Activated effector memory CD4-positive, alpha-beta T cell treated with anti-CD3 and anti-CD28 coated beads, Interleukin-2, amount 50 U/mL, for 16 hours (primary cell): ENCODE data around the gene KCTD18.

ENCODE experiments used
- DNase-seq: peaks from one replicate; pipeline ENCODE4 v3.0.0-alpha.2; 2020

Gene KCTD18

GRCh38 chr2:200509612-200510433 is at the start of gene KCTD18:
Gene KCTD18, minus strand, starts transcription at chr2:200510068. Its CDS starts 3,052 bp downstream, at chr2:200507016.
- peak; percentile 97 for DNase-seq

DNA sequence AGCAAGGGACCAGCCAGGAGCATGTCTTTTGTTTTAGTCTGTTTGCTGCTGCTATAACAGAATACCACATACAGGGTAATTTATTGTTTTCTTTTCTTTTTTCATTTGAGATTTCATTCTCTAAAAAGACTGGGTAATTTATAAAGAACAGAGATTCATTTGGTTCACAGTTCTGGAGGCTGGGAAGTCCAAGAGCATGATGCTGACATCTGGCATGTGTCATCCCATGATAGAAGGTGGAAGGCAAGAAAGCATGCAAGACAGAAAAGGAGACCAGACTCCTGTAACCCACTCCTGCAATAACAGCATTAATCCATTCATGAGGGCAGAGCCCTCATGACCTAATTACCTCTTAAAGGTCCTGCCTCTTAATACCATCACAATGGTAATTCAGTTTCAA is 30.9 kb upstream of the KCTD18 start:
- DNase-seq: no peak

GRCh38 chr2:200538139-200538538 is 28.3 kb upstream of the KCTD18 start:
- DNase-seq: no peak

GRCh38 chr2:200534572-200534971 is 24.7 kb upstream of the KCTD18 start:
- no peak for DNase-seq

DNA sequence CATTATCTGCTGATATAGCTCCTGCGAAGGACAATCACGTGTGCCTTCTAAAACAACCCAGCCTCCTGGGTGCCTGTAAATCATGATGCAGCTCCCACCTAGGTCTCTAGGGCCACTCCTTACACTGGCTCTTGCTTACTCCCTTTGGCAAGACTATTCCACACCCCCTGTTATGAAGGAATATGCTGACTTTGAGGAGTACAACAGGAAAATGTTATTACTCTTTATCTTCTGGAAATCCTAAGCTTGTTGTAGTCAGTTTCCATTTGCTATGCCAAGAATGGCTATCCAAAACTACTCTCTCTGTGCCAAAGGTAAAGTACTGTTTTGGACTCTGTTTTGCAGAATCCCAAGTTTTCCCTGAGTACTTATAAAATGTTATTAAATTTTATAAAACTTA is 23.9 kb upstream of the KCTD18 start:
- DNase-seq: no peak

GRCh38 chr2:200528228-200528627 is 18.4 kb upstream of the KCTD18 start:
- no peak for DNase-seq

GRCh38 chr2:200525882-200526651 is 16.2 kb upstream of the KCTD18 start, which contains the start of gene SGO2:
Gene SGO2, plus strand, starts transcription at chr2:200526207. Its CDS starts 6,769 bp downstream, at chr2:200532976.
- DNase-seq: peak; percentile 99

GRCh38 chr2:200525551-200525881 is 15.6 kb upstream of the KCTD18 start:
- no peak for DNase-seq

- no peak for DNase-seq
These were observed 15.2 kb upstream of the KCTD18 start for GRCh38 chr2:200525066-200525465.

DNA sequence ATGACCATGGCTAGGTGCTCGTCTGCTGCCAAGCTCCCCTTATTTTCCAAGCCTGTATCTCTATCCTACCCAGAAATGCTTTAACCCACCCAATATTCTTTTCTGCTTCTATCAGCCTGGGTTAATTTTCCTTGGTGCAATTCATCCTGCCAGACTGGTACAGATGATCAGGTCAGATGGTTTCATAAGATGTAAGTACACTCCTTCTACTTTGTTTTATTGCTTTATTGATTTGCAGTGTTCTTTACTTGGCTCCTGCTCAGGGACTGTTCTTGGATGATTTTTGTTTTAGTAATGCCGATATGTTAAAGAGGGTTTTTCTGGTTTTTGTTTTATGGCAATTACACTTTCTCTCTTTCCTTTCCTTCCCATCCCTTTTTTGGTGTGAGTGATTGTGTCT is 13.7 kb upstream of the KCTD18 start:
- DNase-seq: no peak

- no peak for DNase-seq
These were observed 13.3 kb upstream of the KCTD18 start for GRCh38 chr2:200523158-200523557.

- DNase-seq: no peak
These were observed 5.3 kb upstream of the KCTD18 start for GRCh38 chr2:200515155-200515554.

DNA sequence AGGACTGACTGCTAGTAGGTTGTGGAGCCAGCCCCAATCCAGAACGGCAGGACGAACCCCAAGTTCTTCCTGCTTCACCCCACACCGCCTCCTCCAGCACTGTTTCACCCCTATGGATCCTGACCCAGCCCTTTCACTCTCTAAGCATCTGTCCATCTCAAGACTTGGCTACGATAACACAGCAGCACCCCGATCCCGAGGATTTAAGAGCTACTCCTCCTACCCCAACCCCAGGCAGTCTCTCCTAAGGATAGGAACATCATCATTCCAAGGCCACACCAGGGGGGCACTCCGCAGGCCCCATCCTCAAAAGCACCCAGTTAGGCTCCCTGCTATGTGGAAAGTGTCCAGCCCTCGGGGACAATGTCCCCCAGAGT is 645 bp downstream of the KCTD18 start:
- DNase-seq: no peak

- DNase-seq: no peak
These were observed 2.7 kb downstream of the KCTD18 start for GRCh38 chr2:200507179-200507578.

- no peak for DNase-seq
These were observed 3.2 kb downstream of the KCTD18 start for GRCh38 chr2:200506679-200507078.

- no peak for DNase-seq
These were observed 7.7 kb downstream of the KCTD18 start for GRCh38 chr2:200502196-200502595.

DNA sequence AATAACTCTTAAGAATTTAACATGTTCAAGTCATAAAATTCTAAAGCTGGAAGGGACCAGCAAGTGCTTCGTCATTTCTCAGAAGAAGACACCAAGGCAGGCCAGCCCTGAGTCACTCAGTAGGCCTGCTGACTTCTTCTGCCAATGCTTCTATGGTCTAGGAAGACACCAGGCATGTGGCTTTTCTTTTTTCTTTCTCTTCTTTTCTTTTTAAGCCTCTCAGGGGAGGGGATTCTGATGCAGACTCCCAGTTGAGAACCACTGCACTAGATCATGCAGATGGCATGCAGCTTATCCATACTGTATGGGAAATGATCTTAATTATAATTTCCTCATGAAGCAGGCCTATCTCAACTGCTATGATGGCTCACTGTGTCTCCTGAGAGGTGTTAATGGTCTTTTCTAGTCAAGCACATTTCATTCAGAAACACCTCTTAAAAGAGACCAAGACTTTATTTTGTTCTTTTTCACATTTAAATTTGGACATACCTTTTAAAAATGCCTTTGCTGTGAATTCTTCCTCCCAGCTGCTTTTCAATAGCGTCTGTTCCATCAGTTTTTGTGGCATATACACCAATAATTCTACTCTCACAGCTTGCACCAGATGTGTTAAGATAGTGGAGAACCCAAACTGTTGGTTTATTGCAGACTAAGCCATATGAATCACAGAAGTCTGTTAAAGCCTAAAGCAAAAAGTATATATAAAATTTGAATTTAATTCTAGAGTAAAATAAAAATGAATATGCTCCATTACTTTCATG is 11.3 kb downstream of the KCTD18 start:
- no peak for DNase-seq

GRCh38 chr2:200496696-200497095 is 13.2 kb downstream of the KCTD18 start:
- DNase-seq: no peak

GRCh38 chr2:200494048-200494447 is 15.8 kb downstream of the KCTD18 start:
- DNase-seq: no peak

DNA sequence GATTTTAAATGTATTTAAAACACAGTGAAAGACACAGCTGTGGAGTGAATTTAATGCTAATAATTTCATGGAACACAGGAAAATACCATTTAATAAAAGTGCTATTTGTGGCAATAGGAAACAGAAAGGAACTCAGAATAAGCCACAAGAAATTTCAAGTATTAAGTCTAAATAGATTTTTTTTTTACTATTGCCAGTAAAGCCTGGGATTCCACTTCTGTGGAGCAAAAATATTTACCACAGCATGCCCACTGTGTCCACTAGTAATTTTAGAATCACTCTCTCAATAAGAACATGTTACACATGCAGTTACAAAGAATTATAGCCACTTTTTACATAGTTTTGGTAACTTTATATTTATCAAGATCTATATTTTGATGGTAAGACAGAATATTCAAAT is 17.2 kb downstream of the KCTD18 start:
- no peak for DNase-seq

GRCh38 chr2:200490001-200490400 is 19.9 kb downstream of the KCTD18 start:
- DNase-seq: no peak

DNA sequence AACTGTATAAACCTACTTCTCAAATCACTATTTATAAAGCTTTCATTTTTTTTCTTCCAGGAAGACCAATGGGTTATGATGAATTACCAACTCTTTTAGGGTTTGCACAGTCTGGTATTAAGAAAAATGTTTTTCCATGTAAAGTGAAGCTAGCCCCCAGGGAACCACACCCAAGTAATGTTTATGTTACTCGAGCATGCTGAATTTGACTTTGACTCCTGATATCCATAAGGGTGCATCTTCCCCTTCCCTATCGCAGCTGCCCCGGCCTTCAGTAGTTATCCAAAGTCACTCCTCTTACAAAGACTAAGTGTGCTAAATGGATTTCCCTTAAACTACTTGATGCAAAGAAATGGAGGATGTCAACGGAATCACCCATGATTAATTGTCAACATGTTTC is 21.7 kb downstream of the KCTD18 start:
- no peak for DNase-seq

DNA sequence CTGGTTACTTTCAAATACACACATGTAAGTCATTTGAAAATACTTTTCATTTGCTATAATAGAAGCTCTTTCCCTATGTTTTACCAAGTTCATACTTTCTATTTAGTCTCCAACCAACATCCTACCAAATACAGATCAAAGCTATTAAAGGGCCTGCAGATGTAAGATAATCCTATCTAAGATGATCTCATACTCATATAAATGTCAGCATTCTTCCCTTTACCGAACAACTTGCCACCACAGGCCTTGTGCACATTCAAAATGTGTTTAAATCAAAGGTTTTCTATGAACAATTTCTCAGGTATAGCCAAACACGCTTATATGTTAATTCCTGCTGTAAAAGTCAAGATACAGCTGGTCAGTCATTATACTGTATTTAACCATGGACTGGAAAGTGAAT is 23.3 kb downstream of the KCTD18 start:
- no peak for DNase-seq

DNA sequence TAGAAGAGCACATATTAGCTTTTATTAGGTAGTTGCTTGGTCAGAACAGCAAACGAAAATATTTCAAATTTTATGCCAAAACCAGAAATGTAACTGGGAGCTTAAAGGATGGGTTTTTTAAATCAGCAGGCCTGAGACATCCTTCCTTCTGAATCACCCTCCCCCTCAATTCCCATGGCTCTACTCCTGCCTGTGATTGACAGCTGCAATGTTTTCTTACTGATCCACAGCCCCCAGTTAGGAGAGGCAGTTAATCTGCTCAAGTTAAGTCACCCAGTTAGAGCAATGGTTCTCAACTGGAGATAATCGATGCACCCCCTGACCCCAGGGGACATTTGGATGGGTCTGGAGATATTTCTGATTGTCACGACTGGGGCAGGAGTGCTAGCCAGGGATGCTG is 24.9 kb downstream of the KCTD18 start:
- no peak for DNase-seq
